ENCODE measurements around the gene DENND4A. TPM values are rescaled to one million over a fixed set of nuclear protein-coding genes. Genes with fewer than 3 reads are reported as not detected.

DENND4A gene
- 9.1 and 11.2 TPM in 2 replicates for total RNA-seq
- long read RNA-seq, partial matches to known transcripts, result 6 of 8 reads
- long read RNA-seq, other reads (novel, unspliced or antisense), result 1 of 8 reads

DNA sequence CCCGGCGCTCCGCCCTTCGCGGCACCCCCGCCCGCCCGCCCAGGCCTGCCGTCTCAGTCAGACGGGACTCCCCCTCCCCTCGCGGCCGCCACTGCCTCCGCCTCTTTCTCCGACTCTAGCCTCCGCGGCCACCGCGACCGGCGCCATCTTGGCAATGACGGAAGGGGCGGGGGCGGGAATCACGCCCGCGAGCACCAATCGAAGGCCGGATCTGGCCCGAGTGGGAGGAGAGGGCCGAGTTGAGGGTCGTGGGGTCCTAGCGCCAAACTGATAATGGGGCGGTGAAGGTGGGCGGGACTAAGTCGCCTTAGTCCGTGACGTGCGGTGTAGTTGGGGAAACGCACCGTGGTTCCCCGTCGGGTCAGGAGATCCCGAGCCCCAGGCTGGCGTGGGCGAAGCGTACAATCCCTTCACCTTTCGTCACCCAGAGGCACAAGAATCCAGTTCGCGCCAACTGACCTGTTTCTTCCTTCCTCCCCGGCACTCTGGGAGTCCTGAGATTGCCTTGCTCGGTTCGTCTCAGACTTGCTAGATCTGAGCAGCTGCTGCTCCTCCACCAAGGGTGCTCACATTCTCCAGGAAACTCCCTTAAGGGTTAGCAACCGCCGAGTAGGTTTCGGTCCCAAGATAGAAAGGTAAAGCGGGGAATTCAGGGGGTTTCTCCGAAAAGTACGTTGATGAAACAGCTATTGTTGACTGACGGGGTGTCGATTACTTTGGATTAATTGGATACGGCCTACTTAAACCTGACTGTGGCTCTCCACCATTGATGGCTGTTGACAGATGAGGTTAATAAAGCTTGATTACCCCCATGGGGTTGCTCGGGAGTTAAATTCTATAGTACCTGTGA lies at the start of gene DENND4A:
Gene DENND4A (minus strand): TSS at position 156 of the 850 bp plus-strand sequence. CDS start 35,843 bp downstream, outside the sequence.
- H3K4me3 Mint-ChIP-seq, result peak within 1 kb of the TSS; percentile 97
- TF ChIP-seq, protein P1, sequence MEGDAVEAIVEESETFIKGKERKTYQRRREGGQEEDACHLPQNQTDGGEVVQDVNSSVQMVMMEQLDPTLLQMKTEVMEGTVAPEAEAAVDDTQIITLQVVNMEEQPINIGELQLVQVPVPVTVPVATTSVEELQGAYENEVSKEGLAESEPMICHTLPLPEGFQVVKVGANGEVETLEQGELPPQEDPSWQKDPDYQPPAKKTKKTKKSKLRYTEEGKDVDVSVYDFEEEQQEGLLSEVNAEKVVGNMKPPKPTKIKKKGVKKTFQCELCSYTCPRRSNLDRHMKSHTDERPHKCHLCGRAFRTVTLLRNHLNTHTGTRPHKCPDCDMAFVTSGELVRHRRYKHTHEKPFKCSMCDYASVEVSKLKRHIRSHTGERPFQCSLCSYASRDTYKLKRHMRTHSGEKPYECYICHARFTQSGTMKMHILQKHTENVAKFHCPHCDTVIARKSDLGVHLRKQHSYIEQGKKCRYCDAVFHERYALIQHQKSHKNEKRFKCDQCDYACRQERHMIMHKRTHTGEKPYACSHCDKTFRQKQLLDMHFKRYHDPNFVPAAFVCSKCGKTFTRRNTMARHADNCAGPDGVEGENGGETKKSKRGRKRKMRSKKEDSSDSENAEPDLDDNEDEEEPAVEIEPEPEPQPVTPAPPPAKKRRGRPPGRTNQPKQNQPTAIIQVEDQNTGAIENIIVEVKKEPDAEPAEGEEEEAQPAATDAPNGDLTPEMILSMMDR (conservative IDR thresholded peaks at IDR 0.05), result no peak
- peak; percentile 93 for DNase-seq (ENCODE audit: low read depth, low spot score)
- peak within 1 kb of the TSS; percentile 98 for H3K27ac Mint-ChIP-seq (ENCODE audit: unreplicated experiment)
- H3K9me3 Mint-ChIP-seq, result no peaks in the 10 kb centered on the region
- H3K27me3 Mint-ChIP-seq (ENCODE audit: low read depth), result no peaks in the 10 kb centered on the region
- H3K4me1 Mint-ChIP-seq, result peaks cover 33% of the 10 kb centered on the region
- no peaks in the 10 kb centered on the region for H3K36me3 Mint-ChIP-seq (ENCODE audit: low read depth)

DNA sequence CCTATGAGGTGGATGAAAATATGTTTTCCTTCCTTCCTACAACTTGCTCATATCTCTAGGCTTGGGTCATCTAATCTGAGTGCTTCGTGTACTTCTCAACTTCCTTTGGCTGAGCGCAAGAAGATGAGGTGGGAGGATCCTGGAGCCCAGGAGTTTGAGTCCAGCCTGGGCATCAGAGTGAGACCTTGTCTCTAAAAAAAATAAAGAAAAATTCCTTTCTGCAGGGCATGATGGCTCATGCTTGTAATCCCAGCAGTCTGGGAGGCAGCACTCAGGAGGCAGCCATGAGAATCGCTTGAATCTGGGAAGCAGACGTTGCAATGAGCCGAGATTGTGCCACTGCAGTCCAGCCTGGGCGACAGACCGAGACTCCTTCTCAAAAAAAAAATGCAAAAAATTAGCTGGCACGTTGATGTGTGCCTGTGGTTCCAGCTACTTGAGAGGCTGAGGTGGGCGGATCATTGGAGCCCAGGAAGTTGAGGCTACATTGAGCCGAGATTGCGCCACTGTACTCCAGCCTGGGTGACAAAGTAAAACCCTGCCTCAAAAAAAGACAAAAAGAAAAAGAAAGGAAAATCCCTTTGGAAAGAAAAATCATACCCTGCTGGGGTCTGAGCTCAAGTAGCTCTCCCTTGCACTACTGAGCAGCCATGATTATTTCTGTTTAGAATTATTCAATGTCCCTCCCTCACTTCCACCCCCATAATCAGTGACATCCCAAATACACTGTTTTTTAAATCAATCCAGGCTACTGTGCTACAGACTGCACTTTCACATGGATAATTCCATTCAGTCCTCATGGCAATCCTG lies 49.2 kb upstream of the DENND4A start:
- Mint-ChIP-seq H3K4me3 (no peak overlapping the region), H3K36me3 (ENCODE audit: low read depth) (no peaks in the 10 kb centered on the region)
- no peak for DNase-seq (ENCODE audit: low read depth, low spot score)

DNA sequence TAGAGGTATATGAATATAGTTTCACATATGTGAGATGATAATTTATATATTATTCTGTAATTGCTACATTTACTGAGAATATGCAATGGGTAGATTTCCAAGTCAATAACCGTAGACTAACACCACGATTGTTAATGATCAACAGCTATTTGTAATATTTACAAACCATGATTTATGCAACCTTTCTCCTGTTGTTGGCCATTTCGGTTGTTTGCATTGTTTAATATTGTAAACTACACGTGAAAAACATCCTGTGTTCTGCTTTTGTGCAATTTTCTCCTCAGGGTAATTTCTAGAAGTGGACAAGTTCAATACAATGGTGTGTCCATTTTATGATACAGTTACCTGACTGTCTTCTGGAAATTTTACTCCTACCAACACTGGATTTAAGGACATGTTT lies 47.9 kb upstream of the DENND4A start:
- TF ChIP-seq, protein P1 (conservative IDR thresholded peaks at IDR 0.05), result no peak
- peaks cover 5% of the 10 kb centered on the region for H3K9me3 Mint-ChIP-seq

More for the DNA sequence above, 49.2 kb upstream of the DENND4A start:
- Mint-ChIP-seq H3K27me3 (ENCODE audit: low read depth) (no peaks in the 10 kb centered on the region), H3K4me1 (peaks cover 13% of the 10 kb centered on the region), H3K9me3 (peaks cover 5% of the 10 kb centered on the region), H3K27ac (ENCODE audit: unreplicated experiment) (no peak overlapping the region)
- TF ChIP-seq, protein P1 (conservative IDR thresholded peaks at IDR 0.05), result no peak

GRCh38 chr15:65839354-65839901 lies 47.3 kb upstream of the DENND4A start:
- Mint-ChIP-seq H3K4me3 (no peak overlapping the region), H3K27me3 (ENCODE audit: low read depth) (no peaks in the 10 kb centered on the region), H3K9me3 (peaks cover 5% of the 10 kb centered on the region), H3K4me1 (peaks cover 4% of the 10 kb centered on the region), H3K36me3 (ENCODE audit: low read depth) (no peaks in the 10 kb centered on the region), H3K27ac (ENCODE audit: unreplicated experiment) (no peak overlapping the region)
- TF ChIP-seq, protein P1 (conservative IDR thresholded peaks at IDR 0.05), result no peak
- DNase-seq (ENCODE audit: low read depth, low spot score), result no peak

More for the DNA sequence above, 47.9 kb upstream of the DENND4A start:
- H3K27ac Mint-ChIP-seq (ENCODE audit: unreplicated experiment), result no peak overlapping the region
- H3K36me3 Mint-ChIP-seq (ENCODE audit: low read depth), result no peaks in the 10 kb centered on the region
- peaks cover 4% of the 10 kb centered on the region for H3K4me1 Mint-ChIP-seq
- no peak overlapping the region for H3K4me3 Mint-ChIP-seq
- DNase-seq (ENCODE audit: low read depth, low spot score), result no peak
- H3K27me3 Mint-ChIP-seq (ENCODE audit: low read depth), result no peaks in the 10 kb centered on the region

All from neural crest cell (in vitro differentiated cells).